K562 (cell line): ENCODE data around the gene ANK3. TPM values are rescaled to one million over a fixed set of nuclear protein-coding genes. Genes with fewer than 3 reads are reported as not detected.
A peak's percentile ranks its signal among the peaks of the same experiment; 100 is the strongest.

Source experiments
- BCL6 ChIP-seq: fragments of 250-450 bp; sonication (Bioruptor Pico); IDR thresholded peaks from 2 replicates; pipeline ENCODE4 v1.4.0; 2020
- C11orf30 ChIP-seq: fragments of 450-650 bp; IDR thresholded peaks from 2 replicates; pipeline ENCODE4 v1.6.1; 2016; ENCODE audit warnings: low read depth, mild to moderate bottlenecking
- CHD2 ChIP-seq: IDR thresholded peaks from 2 replicates; pipeline ENCODE4 v1.6.1; 2011; ENCODE audit warnings: low read depth, low read length
- CTBP1 ChIP-seq: fragments of 450-650 bp; IDR thresholded peaks from 2 replicates; pipeline ENCODE4 v1.6.1; 2016; ENCODE audit warnings: borderline replicate concordance
- GABPB1 ChIP-seq: sonication (generic); formaldehyde crosslinking; IDR thresholded peaks from 2 replicates; pipeline ENCODE4 v1.8.0; 2022; ENCODE audit warnings: mild to moderate bottlenecking, missing genetic modification reagents
- HDAC1 ChIP-seq, 2 experiments: fragments of 450-650 bp; IDR thresholded peaks; 2 replicates each; pipeline ENCODE4 v1.6.1; 2016 to 2017; ENCODE audit warnings: inconsistent platforms in 1 of 2, mild to moderate bottlenecking in 1 of 2, moderate library complexity in 1 of 2
- HSF4 ChIP-seq: fragments of 250-450 bp; sonication (Bioruptor Pico); IDR thresholded peaks from 2 replicates; pipeline ENCODE4 v2.1.2; 2022; ENCODE audit warnings: mild to moderate bottlenecking, moderate library complexity, borderline replicate concordance
- NFRKB ChIP-seq: fragments of 450-650 bp; IDR thresholded peaks from 2 replicates; pipeline ENCODE4 v1.6.1; 2016; ENCODE audit warnings: low read depth
- NR2C1 ChIP-seq, 2 experiments: fragments of 450-650 bp; IDR thresholded peaks; 2 replicates each; pipeline ENCODE4 v1.6.1; 2017; ENCODE audit warnings: mild to moderate bottlenecking in 2 of 2, antibody characterized with exemption in 1 of 2, inconsistent platforms in 1 of 2, missing compliant biosample characterization in 1 of 2, missing genetic modification characterization in 1 of 2
- SRSF7 ChIP-seq: fragments of 200-400 bp; formaldehyde crosslinking; optimal IDR thresholded peaks from 2 replicates; pipeline ENCODE3; 2017; ENCODE audit warnings: mild to moderate bottlenecking, low read depth, low read length
- ZBTB5 ChIP-seq: fragments of 450-650 bp; IDR thresholded peaks from 2 replicates; pipeline ENCODE4 v1.6.1; 2017; ENCODE audit warnings: antibody characterized with exemption
- ZNF175 ChIP-seq: fragments of 200-800 bp; sonication (Bioruptor generic); IDR thresholded peaks from 2 replicates; pipeline ENCODE4 v1.6.1; 2016; ENCODE audit warnings: low read depth, mild to moderate bottlenecking, missing genetic modification characterization, missing compliant biosample characterization
- ZNF197 ChIP-seq: fragments of 200-800 bp; sonication (Bioruptor generic); IDR thresholded peaks from 2 replicates; pipeline ENCODE4 v1.6.1; 2016; ENCODE audit warnings: low read depth, missing genetic modification characterization, missing compliant biosample characterization
- ZNF24 ChIP-seq: fragments of 450-650 bp; IDR thresholded peaks from 2 replicates; pipeline ENCODE4 v1.6.1; 2016
- polyA plus RNA-seq, 8 experiments: library from polyadenylated mRNA; depleted of rRNA in 4 of 8; stranded (reverse) in 5 of 8; unstranded in 3 of 8; fragments of >200 nt; fragmentation: Nextera tagmentation in 2 of 8; fragmentation: Illumina TruSeq in 1 of 8; extraction: Ambion mirVana in 2 of 8; extraction: Trizol in 1 of 8; gene quantifications; 2 replicates each; pipeline versions ENCODE4 v1.2.1 to v1.2.3, GENCODE V29; 2011 to 2014; ENCODE audit warnings: inconsistent platforms in 1 of 8, missing spikeins in 1 of 8
- total RNA-seq, 7 experiments: library from RNA; depleted of rRNA in 6 of 7; stranded (reverse); fragments of >200 nt in 6 of 7; fragmentation: Illumina TruSeq in 2 of 7; extraction: Trizol in 2 of 7; gene quantifications; 2 replicates each; pipeline versions ENCODE4 v1.2.1 to v1.2.3, GENCODE V29; 2011 to 2021; ENCODE audit warnings: low replicate concordance in 1 of 7
- TF ChIP-seq, protein P1 (sequence below), 2 experiments: fragments of 450-650 bp; formaldehyde crosslinking in 1 of 2; IDR thresholded peaks; 2 replicates each; pipeline versions ENCODE4 v1.4.0 to v1.6.1; 2014 to 2020; ENCODE audit warnings: mild to moderate bottlenecking in 2 of 2, borderline replicate concordance in 1 of 2, low read depth in 1 of 2
- TF ChIP-seq, protein P2 (sequence below): sonication (generic); formaldehyde crosslinking; IDR thresholded peaks from 2 replicates; pipeline ENCODE4 v1.9.0; 2022; ENCODE audit warnings: mild to moderate bottlenecking, missing genetic modification reagents
- TF ChIP-seq, protein P3 (sequence below): IDR thresholded peaks from 2 replicates; pipeline ENCODE4 v1.6.1; 2012; ENCODE audit warnings: low read depth, low read length, improper control_type of control experiment, borderline replicate concordance

ANK3 gene
- total and polyA plus RNA-seq, 9 of the 15 experiments (the other 6 are each of a cell fraction or from before 2014, with no cell fraction given) = 10.0 to 32.3 (median 17.9) TPM

DNA sequence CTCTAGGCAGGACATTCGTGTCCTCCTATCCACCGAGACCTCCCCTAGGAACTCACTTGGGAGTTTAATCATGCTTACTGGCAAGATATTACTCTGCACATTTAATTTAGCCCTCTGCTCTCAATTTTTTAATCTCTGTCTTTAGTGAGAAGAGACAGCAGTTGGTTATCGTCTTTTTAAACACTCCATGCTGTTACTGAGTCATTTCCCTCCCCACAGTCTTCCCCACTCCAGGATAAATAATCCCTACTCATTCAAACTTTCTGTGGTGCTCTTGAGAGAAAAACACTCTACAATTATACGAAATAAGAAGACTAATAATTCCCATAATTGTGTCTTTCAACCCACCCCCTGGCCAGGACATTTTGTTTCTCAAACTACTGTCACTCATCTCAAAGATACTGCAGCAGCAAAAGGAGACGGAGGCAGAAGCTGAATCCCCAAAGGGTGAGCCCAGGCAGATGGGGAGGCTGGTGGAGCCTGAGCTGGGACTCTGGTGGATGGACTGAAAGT lies 84.2 kb downstream of the ANK3 start (continued):
- TF ChIP-seq, protein P1, sequence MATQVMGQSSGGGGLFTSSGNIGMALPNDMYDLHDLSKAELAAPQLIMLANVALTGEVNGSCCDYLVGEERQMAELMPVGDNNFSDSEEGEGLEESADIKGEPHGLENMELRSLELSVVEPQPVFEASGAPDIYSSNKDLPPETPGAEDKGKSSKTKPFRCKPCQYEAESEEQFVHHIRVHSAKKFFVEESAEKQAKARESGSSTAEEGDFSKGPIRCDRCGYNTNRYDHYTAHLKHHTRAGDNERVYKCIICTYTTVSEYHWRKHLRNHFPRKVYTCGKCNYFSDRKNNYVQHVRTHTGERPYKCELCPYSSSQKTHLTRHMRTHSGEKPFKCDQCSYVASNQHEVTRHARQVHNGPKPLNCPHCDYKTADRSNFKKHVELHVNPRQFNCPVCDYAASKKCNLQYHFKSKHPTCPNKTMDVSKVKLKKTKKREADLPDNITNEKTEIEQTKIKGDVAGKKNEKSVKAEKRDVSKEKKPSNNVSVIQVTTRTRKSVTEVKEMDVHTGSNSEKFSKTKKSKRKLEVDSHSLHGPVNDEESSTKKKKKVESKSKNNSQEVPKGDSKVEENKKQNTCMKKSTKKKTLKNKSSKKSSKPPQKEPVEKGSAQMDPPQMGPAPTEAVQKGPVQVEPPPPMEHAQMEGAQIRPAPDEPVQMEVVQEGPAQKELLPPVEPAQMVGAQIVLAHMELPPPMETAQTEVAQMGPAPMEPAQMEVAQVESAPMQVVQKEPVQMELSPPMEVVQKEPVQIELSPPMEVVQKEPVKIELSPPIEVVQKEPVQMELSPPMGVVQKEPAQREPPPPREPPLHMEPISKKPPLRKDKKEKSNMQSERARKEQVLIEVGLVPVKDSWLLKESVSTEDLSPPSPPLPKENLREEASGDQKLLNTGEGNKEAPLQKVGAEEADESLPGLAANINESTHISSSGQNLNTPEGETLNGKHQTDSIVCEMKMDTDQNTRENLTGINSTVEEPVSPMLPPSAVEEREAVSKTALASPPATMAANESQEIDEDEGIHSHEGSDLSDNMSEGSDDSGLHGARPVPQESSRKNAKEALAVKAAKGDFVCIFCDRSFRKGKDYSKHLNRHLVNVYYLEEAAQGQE (IDR thresholded peaks at IDR 0.05; ENCODE audit: borderline replicate concordance) = no peak
- TF ChIP-seq, protein P1 (CRISPR knock-in tag; IDR thresholded peaks at IDR 0.05; ENCODE audit: low read depth) = no peak
- TF ChIP-seq ZNF197 (CRISPR knock-in tag) (no peak), C11orf30 (peak; percentile 50; the same call in 1 of the 2 replicates), ZNF175 (no peak), SRSF7 (no peak), CTBP1 (no peak), NFRKB (no peak), BCL6 (CRISPR knock-in tag) (no peak), CHD2 (no peak), ZBTB5 (no peak), HDAC1 (IDR thresholded peaks at IDR 0.05) (no peak), ZNF24 (no peak), GABPB1 (CRISPR knock-in tag) (no peak), HSF4 (CRISPR knock-in tag) (no peak), NR2C1 (IDR thresholded peaks at IDR 0.05) (no peak), NR2C1 (tag; IDR thresholded peaks at IDR 0.05) (no peak)
- TF ChIP-seq, protein P2, sequence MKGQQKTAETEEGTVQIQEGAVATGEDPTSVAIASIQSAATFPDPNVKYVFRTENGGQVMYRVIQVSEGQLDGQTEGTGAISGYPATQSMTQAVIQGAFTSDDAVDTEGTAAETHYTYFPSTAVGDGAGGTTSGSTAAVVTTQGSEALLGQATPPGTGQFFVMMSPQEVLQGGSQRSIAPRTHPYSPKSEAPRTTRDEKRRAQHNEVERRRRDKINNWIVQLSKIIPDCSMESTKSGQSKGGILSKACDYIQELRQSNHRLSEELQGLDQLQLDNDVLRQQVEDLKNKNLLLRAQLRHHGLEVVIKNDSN (CRISPR knock-in tag) = no peak
- TF ChIP-seq, protein P3, sequence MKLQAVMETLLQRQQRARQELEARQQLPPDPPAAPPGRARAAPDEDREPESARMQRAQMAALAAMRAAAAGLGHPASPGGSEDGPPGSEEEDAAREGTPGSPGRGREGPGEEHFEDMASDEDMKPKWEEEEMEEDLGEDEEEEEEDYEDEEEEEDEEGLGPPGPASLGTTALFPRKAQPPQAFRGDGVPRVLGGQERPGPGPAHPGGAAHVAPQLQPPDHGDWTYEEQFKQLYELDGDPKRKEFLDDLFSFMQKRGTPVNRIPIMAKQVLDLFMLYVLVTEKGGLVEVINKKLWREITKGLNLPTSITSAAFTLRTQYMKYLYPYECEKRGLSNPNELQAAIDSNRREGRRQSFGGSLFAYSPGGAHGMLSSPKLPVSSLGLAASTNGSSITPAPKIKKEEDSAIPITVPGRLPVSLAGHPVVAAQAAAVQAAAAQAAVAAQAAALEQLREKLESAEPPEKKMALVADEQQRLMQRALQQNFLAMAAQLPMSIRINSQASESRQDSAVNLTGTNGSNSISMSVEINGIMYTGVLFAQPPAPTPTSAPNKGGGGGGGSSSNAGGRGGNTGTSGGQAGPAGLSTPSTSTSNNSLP = peak; percentile 78
